ENCODE measurements around the gene ZSCAN30.

Gene ZSCAN30

GRCh38 chr18:35278085-35278484 is 11.9 kb downstream of the ZSCAN30 start:
- DNase-seq: no peak

DNA sequence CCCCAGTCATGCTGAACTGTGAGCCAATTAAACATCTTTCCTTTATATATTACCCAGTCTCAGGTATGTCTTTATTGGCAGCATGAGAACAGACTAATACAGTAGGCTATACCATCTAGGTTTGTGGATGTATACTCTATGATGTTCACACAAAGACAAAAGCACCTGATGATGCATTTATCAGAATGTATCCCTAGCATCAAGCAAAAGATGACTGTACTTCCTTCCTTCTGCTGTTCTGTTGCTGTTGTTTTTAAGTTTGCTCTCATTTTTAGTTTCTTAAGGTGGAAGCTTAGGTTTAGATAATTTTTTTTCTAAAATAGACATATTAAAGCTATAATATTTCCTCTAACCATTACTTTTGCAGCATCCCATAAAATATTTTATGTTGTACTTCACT is 12.4 kb downstream of the ZSCAN30 start:
- no peak for DNase-seq

GRCh38 chr18:35276267-35276666 is 13.8 kb downstream of the ZSCAN30 start:
- DNase-seq: no peak

DNA sequence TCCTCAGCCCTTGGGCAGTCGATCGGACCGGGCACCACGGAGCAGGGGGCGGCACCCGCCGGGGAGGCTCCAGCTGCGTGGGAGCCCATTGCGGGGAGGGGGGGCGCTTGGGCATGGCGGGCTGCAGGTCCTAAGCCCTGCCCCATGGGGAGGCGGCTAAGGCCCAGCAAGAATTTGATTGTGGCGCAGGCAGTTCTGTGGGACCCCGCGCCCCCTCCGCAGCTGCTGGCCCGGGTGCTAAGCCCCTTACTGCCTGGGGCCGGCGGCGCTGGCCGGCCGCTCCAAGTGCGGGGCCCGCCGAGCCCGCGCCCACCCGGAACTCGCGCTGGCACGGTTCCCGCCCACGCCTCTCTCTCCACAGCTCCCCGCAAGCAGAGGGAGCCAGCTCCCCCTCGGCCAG is 18.4 kb downstream of the ZSCAN30 start:
- DNase-seq: no peak

DNA sequence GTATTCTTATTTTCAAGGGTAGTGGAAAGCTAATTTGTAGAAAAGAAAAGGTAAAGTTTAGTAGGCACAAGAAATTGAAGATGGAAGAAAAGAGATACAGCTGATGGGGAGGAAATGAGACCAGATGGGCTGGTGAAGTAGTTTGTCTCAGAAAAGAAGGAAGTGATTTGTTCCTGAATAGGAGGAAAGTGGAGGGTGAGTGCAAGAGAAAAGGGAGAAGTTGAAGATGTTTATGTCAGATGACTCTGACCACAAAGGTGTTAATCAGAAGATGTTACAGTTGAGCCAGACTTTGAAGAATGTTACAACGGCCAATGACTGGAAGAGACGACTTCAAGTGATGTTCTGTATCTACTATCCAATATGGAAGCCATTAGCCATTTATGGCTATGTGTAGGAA is 21.2 kb downstream of the ZSCAN30 start:
- no peak for DNase-seq

DNA sequence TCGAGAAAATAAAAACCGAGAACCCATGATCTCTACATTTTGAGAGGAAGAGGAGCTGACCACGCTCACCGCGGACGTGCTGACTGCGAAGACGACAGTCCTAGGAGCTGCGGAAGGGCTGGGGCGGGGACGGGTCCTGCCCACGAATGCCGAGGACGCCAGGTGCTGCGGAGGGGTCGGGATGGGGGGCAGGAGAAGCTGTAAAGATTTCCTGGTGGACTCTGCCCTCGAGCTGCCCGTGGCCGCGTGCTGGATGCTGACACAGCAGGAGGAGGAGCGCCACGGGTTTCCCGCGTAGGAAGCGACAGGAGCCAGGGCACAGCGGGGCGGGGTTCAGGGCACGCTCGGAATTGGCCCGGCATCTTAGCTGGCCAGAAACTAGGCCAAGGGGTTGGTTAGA is 22.2 kb downstream of the ZSCAN30 start:
- DNase-seq: no peak

- no peak for DNase-seq
These were observed 22.8 kb downstream of the ZSCAN30 start for GRCh38 chr18:35267161-35267651.

DNA sequence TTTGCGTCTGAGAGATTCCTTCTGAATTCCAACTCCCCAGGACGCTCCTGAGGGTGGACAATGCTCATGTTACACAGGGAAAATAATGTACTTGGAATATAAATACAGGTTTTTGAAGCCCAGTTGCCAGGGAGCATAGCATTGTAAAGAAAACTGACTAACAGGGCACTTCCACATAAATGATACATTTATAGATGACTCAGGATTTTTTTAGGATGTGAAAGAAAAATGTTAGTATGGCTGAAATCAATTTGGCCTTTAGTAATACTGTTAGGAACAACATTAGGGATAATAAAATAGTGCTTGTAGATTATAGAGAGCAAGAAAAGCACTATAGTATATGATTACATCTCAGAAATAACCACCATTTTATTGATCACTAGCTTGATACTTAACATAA is 25.6 kb downstream of the ZSCAN30 start:
- no peak for DNase-seq

GRCh38 chr18:35256947-35257346 is 33.1 kb downstream of the ZSCAN30 start:
- DNase-seq: no peak

DNA sequence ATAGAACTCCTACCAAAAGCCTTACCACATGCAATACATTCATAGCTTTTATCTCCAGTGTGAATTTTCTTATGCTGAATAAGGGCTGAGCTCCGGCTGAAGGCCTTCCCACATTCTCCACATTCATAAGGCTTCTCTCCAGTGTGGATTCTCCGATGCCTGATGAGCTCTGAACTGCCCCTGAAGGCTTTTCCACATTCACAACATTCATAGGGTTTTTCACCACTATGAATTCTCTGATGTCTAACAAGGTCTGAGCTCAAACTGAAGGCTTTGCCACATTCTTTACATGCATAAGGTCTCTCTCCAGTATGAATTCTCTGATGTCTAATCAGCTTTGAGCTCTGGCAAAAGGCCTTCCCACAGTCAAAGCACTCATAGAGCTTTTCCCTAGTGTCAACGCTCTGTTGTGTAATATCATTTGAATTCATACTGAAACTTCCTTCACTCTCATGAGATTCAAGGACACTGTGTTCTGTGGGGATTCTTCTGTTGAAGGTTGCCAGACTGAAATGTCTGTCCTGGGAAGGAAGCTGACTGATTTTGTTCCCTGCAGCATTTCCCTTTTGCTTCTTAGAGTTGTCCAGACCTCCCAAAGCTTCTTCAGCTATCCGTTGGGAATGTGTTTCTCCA is 36.3 kb downstream of the ZSCAN30 start:
- DNase-seq: no peak

- DNase-seq: no peak
These were observed 37.6 kb downstream of the ZSCAN30 start for GRCh38 chr18:35252466-35252865.

- no peak for DNase-seq
These were observed 41.6 kb downstream of the ZSCAN30 start for GRCh38 chr18:35248429-35248828.

- peak; percentile 9 for DNase-seq
These were observed 42.4 kb downstream of the ZSCAN30 start for GRCh38 chr18:35247412-35248249.

- no peak for DNase-seq
These were observed 43.2 kb downstream of the ZSCAN30 start for GRCh38 chr18:35246831-35247230.

- DNase-seq: no peak
These were observed 44.2 kb downstream of the ZSCAN30 start for GRCh38 chr18:35245719-35246317.

DNA sequence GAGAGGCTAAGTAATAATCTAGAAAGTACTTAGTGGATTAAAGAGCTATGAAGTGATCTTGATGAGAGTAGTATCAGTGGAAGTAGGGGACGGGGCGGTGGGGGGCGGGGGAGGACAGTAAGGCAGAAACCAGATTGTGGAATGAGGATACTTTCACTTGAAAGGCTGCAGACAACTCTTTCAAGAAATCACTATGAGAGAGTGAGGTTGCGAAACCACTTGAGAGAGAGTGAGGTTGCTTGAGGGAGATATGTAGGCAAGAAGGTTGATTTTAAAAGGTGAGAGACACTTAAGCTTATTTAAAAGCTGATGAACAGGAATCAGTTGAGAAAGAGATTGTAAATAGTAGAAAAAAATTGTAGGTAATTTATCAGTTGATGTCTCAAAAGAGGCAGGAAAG is 45.4 kb downstream of the ZSCAN30 start:
- no peak for DNase-seq

- DNase-seq: no peak
These were observed 47.6 kb downstream of the ZSCAN30 start for GRCh38 chr18:35242426-35242825.

DNA sequence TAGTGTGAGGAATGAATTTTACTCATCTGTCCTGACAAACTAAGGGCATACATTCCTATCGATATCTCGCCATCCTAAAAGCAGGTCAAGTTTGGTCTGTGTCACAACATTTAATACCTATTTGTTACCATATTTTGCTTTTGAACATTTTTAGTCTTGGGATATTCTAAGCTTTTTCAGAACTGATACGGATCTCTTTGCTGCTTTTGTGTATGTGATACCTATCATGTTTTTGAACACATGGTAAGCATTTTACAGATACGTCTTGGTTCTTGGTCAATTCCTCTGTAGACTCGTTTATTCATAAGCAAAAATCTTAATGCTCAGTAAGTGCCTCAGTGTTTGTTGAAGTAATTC is 48.6 kb downstream of the ZSCAN30 start:
- no peak for DNase-seq

DNA sequence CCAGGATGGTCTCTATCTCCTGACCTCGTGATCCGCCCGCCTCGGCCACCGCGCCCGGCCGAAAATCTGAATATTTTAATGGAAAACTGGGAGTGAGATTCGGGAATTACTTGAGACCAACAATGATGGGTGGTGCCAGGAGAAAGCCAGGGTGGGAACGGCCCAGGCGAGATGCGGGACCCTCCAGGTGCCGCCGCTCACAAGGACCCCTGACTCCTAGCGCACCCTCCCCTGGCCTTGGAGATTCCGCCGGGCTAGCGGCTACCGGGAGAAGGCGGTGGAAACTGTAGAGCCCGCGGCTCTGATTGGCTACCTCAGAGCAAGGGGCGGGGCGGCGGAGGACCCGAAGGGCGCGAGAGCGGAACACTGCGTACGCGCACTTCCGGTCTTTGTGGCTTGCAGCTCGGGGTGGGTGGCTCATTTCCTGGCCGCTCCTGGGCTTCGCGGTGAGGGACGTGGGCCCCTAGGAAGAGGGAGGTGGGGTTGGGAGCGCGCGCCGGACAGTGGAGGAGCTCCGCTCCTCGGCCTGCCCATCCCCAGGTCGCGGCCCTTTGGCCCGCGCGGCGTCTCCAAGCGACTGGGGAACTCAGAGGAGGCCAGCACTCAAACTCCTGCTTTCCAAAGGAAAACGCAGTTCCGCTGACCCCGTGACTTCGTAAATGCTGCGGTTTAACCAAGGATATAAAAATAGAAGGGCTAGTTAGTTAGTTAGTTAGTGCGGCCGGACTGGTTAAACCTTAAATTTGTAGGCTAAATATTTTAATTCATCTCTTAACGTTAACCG is 49.2 kb downstream of the ZSCAN30 start, which contains the start of gene ZNF397:
ZNF397 (plus strand) TSS at position 371 of the 784 bp plus-strand sequence. CDS start 1,437 bp downstream, outside the sequence.
- DNase-seq: peak; percentile 94

- no peak for DNase-seq
These were observed 50.7 kb downstream of the ZSCAN30 start for GRCh38 chr18:35239314-35239713.

GRCh38 chr18:35236571-35237363 is 53.3 kb downstream of the ZSCAN30 start:
- DNase-seq: no peak

- DNase-seq: peak; percentile 60
These were observed 59.0 kb downstream of the ZSCAN30 start for GRCh38 chr18:35231052-35231451.
